Heart left ventricle (tissue), 16 donors: Measurements from ENCODE around the gene SMAD7. TPM values are rescaled to one million over a fixed set of nuclear protein-coding genes. Genes with fewer than 3 reads are reported as not detected.
A peak's percentile ranks its signal among the peaks of the same experiment; 100 is the strongest.

Experiments used
- ATAC-seq, 4 donors: fragments of 200-7000 bp; cut with Tn5 transposase; one replicate each; pipeline ENCODE4 v1.9.1; 2020 to 2022; ENCODE audit warnings: moderate library complexity in 4 of 4, mild to moderate bottlenecking in 3 of 4, moderate number of reproducible peaks in 1 of 4
- DNase-seq, 5 donors: peaks; one replicate each; pipeline ENCODE4 v3.0.0-alpha.2; 2020
- H3K27ac ChIP-seq, 12 donors: fragments of 200-600 bp; sonication (generic) in 4 of 12; one replicate each; pipeline versions ENCODE4 v1.5.0 to v1.8.0; 2016 to 2022; ENCODE audit warnings: mild to moderate bottlenecking in 2 of 12
- H3K27me3 ChIP-seq, 9 donors: fragments of 200-600 bp; sonication (generic) in 2 of 9; one replicate each; pipeline versions ENCODE4 v1.5.1 to v1.8.0; 2016 to 2022; ENCODE audit warnings: mild to moderate bottlenecking in 3 of 9
- H3K36me3 ChIP-seq, 9 donors: fragments of 200-600 bp; sonication (generic) in 2 of 9; one replicate each; pipeline versions ENCODE4 v1.5.0 to v1.8.0; 2018 to 2022; ENCODE audit warnings: mild to moderate bottlenecking in 2 of 9
- H3K4me1 ChIP-seq, 12 donors: fragments of 200-600 bp; sonication (generic) in 4 of 12; one replicate each; pipeline versions ENCODE4 v1.5.0 to v1.8.0; 2016 to 2022; ENCODE audit warnings: mild to moderate bottlenecking in 3 of 12
- H3K4me3 ChIP-seq, 12 donors: fragments of 200-600 bp; sonication (generic) in 4 of 12; one replicate each; pipeline versions ENCODE4 v1.5.0 to v1.8.0; 2017 to 2022; ENCODE audit warnings: mild to moderate bottlenecking in 9 of 12, moderate library complexity in 4 of 12
- H3K9me3 ChIP-seq, 12 donors: fragments of 200-600 bp; sonication (generic) in 4 of 12; one replicate each; pipeline versions ENCODE4 v1.5.0 to v1.8.0; 2016 to 2022; ENCODE audit warnings: mild to moderate bottlenecking in 1 of 12
- POLR2A ChIP-seq, 2 donors: fragments of 450-650 bp; IDR thresholded peaks; one replicate each; pipeline ENCODE4 v1.6.1; 2017; ENCODE audit warnings: antibody characterized with exemption in 2 of 2, mild to moderate bottlenecking in 2 of 2, moderate library complexity in 2 of 2
- WGBS, 4 donors: extraction: QIAGEN DNeasy Blood & Tissue Kit in 2 of 4; methylation state at CpG; one replicate each; pipeline versions ENCODE4 v1.1.5 to v1.1.7; 2013 to 2018; 5-methylcytosine and 5-hydroxymethylcytosine counted together
- intact Hi-C, 10 donors: fragments of 100-400 bp; cut with DNase I; formaldehyde crosslinking; loops; one replicate each; pipeline versions ENCODE4 v1.11.1 to v1.14.2; 2022
- polyA plus RNA-seq, 2 donors: library from polyadenylated mRNA; stranded (reverse); fragments of 200-250 nt; gene quantifications; one replicate each; pipeline ENCODE4 v1.2.3, GENCODE V29; 2013
- total RNA-seq, 9 donors: library from RNA; depleted of rRNA in 2 of 9; stranded (reverse); fragments of >200 nt in 2 of 9; fragmentation: NEBNext Ultra II Directional in 3 of 9; extraction: Animal tissue kit (Norgen Biotek cat#: 25700) in 3 of 9; gene quantifications; one replicate each; pipeline versions ENCODE4 v1.1.0 to v1.2.4, GENCODE V29; 2016 to 2023
- TF ChIP-seq, protein P1 (sequence below), 12 donors: fragments of 200-600 bp; sonication (generic) in 4 of 12; IDR thresholded peaks; one replicate each; pipeline versions ENCODE4 v1.5.0 to v1.8.0; 2018 to 2022; ENCODE audit warnings: antibody characterized with exemption in 12 of 12, mild to moderate bottlenecking in 5 of 12
- donor health status: ischemic (EF 13 %, LVEDD 7.1; RV severe dilation, severe dysfunction).
- donor health status: healthy with polysubstance abuse.
- donor health status: DM: no; HTN: yes; CAD: no.
- donor health status: DM: no; HTN: no; CAD: no.
- donor health status: ischemic (EF 25% LVEDD 6.9; RV normal size, moderate dysfunction).
- donor health status: ischemic (EF 25% LVEDD 5.7; RV mildly dilated, moderate dysfunction).
- donor health status: healthy.
- donor health status: DM: yes; HTN: yes; CAD: no.
- donor health status: ischemic (EF 35%, LVEDD 5.7; RV mildly dilated, moderate dysfunction).
- donor health status: nonischemic (EF 11% LVEDD 7.7; RV severe dilation, severe dysfunction).
- donor health status: DM: yes; HTN: yes; CAD: no.
- donor health status: PGD.
- donor health status: ischemic (EF 29% LVEDD 5.4; RV normal size, mild dysfunction).
- donor health status: nonischemic (EF 23%, LVEDD 6.1; RV moderate dilation, normal function).

SMAD7 gene
- total and polyA plus RNA-seq, 11 donors = 9.1 to 32.0 (median 19.9) TPM

DNA sequence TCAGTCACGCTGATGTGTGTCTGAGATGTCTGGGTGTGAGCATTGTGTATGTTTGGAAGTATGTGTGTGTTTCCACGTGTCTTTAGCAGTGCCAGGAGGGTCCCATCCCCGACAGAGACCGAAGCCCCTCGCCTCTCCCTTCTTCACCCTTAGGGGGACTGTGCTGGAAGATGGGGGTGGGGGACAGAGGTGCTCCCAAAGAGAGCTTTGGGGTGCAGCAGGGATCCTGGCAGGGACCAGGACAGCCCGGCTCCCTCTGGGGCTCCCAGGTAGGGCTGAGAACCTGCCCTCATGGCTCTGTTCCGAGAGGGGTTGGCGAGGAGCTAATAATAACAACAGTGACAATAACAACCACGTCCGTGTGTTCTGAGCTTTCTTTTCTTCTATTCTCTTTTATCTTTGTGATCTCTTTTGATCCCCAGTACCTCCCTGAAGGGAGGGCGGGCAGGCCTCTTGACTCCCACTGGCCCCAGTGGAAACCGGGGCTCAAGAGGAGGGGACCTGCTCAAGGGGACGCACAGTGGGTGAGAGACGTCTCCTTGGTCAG, 57.6 kb downstream of the SMAD7 start:
- ATAC-seq = no peak
- H3K27ac ChIP-seq = no peak overlapping the region
- H3K4me3 ChIP-seq = no peak overlapping the region
- no peaks in the 10 kb centered on the region for H3K27me3 ChIP-seq
- no peaks in the 10 kb centered on the region for H3K9me3 ChIP-seq
- H3K36me3 ChIP-seq = no peaks in the 10 kb centered on the region
- TF ChIP-seq, protein P1, sequence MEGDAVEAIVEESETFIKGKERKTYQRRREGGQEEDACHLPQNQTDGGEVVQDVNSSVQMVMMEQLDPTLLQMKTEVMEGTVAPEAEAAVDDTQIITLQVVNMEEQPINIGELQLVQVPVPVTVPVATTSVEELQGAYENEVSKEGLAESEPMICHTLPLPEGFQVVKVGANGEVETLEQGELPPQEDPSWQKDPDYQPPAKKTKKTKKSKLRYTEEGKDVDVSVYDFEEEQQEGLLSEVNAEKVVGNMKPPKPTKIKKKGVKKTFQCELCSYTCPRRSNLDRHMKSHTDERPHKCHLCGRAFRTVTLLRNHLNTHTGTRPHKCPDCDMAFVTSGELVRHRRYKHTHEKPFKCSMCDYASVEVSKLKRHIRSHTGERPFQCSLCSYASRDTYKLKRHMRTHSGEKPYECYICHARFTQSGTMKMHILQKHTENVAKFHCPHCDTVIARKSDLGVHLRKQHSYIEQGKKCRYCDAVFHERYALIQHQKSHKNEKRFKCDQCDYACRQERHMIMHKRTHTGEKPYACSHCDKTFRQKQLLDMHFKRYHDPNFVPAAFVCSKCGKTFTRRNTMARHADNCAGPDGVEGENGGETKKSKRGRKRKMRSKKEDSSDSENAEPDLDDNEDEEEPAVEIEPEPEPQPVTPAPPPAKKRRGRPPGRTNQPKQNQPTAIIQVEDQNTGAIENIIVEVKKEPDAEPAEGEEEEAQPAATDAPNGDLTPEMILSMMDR (IDR thresholded peaks at IDR 0.05) = no peak
- no peak for TF ChIP-seq POLR2A (IDR thresholded peaks at IDR 0.05)
- peaks cover 0 to 39% (median 14%) of the 10 kb centered on the region in 12 donors for H3K4me1 ChIP-seq
- DNase-seq = no peak
- WGBS, 4 donors = 81 to 89% (median 84%) methylated on average over 11 to 14 of the region's 14 CpGs
- intact Hi-C loops = loop anchor here in 1 of 10 donors (5.0 kb wide), 1 partner anchor 41 kb away; no protein-coding TSS in a partner anchor

DNA sequence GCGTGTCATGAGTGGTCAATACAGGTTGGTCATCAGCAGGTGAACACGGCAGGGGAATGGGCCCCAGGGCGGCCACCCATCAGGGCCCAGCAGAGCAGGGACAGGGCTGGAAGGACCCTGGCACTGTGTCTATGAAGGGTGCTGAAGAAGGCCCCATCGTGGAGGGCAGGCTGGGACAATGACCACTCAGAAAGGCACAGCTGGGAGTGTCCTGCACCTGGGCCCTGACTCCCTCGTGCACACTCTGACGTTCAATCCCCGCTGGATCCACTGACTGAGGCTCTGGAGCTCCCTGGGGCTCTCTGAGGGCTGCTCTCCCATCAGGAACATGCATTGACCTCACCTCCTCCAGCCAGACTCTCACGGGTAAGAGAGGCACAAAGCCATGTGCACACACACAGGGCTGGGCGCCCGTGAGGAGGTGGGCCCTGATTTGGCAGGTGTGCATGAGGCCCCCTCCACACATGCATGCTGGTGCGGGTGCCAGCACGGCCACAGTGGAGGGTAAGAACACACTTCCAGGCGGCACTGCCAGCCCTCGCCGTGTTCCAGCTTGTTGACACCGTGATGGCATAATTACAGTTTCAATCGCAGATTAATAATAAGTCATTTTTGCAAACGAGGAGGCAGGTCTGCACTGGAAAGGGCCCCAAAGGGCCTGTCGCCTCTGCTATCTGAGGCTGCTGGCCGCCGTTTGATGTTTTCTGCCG, 58.5 kb downstream of the SMAD7 start:
- TF ChIP-seq, protein P1 (IDR thresholded peaks at IDR 0.05) = no peak
- no peak for TF ChIP-seq POLR2A (IDR thresholded peaks at IDR 0.05)
- no peak for DNase-seq
- ATAC-seq = no peak
- Histone ChIP-seq H3K27ac (no peak overlapping the region), H3K4me3 (no peak overlapping the region), H3K36me3 (no peaks in the 10 kb centered on the region), H3K4me1 (peaks cover 0 to 39% (median 19%) of the 10 kb centered on the region in 12 donors), H3K27me3 (no peaks in the 10 kb centered on the region), H3K9me3 (no peaks in the 10 kb centered on the region)
- WGBS, 4 donors = 91 to 93% (median 92%) methylated on average over 14 to 22 of the region's 22 CpGs
- intact Hi-C loops = loop anchor here in 1 of 10 donors (5.0 kb wide), 1 partner anchor 40 kb away; no protein-coding TSS in a partner anchor

DNA sequence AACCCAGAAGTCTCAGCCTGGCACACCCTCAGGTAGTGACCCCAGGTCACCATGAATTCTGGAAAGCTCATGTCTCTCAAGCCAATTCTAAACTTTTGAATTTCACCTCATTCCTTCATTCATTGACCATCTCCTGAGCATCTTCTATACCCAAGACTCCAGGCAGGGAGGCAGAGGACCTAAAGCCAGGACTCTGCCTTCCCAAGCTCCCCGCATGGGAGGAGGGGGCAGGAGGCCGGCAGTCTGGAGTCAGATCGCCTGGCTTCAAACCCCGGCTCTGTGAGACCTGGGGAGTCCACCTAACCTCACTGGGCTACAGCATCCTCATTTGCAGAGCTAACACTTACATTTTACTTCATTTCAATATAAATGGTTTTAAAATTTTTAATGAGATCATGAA, 59.0 kb downstream of the SMAD7 start:
- no peak for DNase-seq
- Histone ChIP-seq H3K4me1 (peaks cover 0 to 39% (median 19%) of the 10 kb centered on the region in 12 donors), H3K9me3 (no peaks in the 10 kb centered on the region), H3K27ac (no peak overlapping the region), H3K4me3 (no peak overlapping the region), H3K27me3 (no peaks in the 10 kb centered on the region), H3K36me3 (no peaks in the 10 kb centered on the region)
- WGBS, 4 donors = 95 to 100% (median 99%) methylated on average over 3 to 4 of the region's 4 CpGs
- intact Hi-C loops = loop anchor here in 1 of 10 donors (5.0 kb wide), 1 partner anchor 39 kb away; no protein-coding TSS in a partner anchor
- ATAC-seq = no peak
- TF ChIP-seq POLR2A (IDR thresholded peaks at IDR 0.05) = no peak
- TF ChIP-seq, protein P1 (IDR thresholded peaks at IDR 0.05) = no peak

DNA sequence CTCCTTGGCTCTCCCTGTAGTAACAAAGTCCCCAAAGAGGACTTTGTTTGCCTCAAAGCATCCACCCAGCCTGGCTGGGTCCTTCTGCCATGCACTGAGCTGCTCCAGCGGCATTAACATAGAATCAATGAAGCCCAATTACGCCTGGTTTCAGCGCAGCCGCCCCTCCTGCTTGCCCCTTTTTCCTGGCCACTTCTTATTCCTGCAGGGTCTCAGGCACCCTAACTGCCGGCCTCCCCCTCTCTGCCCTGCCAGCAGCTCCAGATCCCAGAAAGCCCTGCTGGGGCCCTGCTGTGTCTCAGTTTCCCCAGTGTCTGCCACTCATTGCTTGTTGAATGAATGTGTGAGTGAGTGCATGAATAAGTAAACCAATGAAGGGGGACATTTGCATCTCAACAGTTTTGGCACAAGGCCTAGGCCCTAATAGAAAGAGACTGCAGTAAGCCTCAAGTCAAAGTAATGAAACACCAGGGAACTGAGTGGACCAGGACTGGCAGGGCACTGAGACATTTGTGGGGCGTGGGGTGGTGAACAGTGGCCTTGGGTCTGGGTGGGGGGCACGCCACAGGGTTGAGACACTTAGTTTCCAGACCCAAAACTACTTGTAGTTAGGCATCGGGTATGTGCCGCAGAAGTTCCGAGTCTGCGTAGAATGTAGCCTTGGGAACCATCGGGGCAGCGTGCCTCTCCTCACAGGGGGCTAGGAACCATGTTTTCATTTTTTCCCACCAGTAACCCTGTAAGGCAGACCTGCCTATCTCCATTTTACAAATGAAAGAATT, 60.6 kb downstream of the SMAD7 start:
- H3K36me3 ChIP-seq = no peaks in the 10 kb centered on the region
- ATAC-seq = no peak
- intact Hi-C loops = loop anchor here in 2 of 10 donors (5.0 kb wide), 2 partner anchors 38 to 48 kb away; no protein-coding TSS in a partner anchor
- 95 to 98% (median 98%) methylated on average over 13 of the region's 13 CpGs for WGBS, 4 donors
- peak overlapping the region in 1 of 12 donors; percentile 19 for H3K27ac ChIP-seq
- no peak overlapping the region for H3K4me3 ChIP-seq
- peaks cover 0 to 35% (median 19%) of the 10 kb centered on the region in 12 donors for H3K4me1 ChIP-seq
- no peaks in the 10 kb centered on the region for H3K9me3 ChIP-seq
- DNase-seq = no peak
- TF ChIP-seq, protein P1 (IDR thresholded peaks at IDR 0.05) = no peak
- TF ChIP-seq POLR2A (IDR thresholded peaks at IDR 0.05) = no peak
- H3K27me3 ChIP-seq = no peaks in the 10 kb centered on the region
